NCI-H1694 (cell line): Measurements from ENCODE around the gene AKR1C2.
"Not testable (repeated sequence)": the region's sequence is repeated elsewhere in the genome, so short reads cannot be mapped to it uniquely, and the experiment has no call there.

Experiments used
- DNase-seq: peaks from one replicate; lab custom pipeline; 2025; lab: John Stamatoyannopoulos, UW

Gene AKR1C2

DNA sequence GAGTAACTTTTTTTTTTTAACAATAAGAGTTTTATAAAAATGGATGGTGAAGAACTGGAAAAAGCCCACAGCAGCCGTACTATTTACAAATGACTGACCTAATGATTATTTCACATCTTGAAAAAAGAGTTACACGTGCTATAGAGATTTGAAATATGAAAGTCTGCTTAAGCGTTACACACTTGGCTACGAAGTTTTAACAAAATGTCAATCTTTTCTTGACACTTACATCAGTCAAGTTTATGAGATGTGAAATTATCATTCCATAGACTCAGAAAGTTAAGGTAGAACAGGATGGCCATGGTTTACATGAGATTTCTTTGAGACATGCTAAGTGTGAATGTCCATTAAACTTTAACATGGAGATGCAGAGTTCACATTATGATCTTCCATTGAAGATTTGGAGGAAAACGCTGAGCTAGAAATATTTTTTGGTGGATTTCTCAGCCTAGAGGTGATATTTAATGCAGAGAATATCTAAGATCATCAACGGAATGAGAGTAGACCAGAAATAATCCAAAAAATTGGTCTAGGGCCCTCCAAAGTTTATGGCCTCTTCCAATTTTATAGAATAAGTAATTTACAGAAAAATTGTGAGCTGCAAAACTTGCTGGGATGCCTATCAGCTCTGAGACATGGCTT, 15.5 kb downstream of the AKR1C2 start:
- not testable (repeated sequence) for DNase-seq

GRCh38 chr10:4984971-4985594, 18.6 kb downstream of the AKR1C2 start:
- no peak for DNase-seq

GRCh38 chr10:4984223-4984622, 19.4 kb downstream of the AKR1C2 start:
- no peak for DNase-seq

GRCh38 chr10:4983615-4984216, 19.9 kb downstream of the AKR1C2 start:
- no peak for DNase-seq

- DNase-seq: no peak
Observed at GRCh38 chr10:4982764-4983226, 20.9 kb downstream of the AKR1C2 start.

- DNase-seq: no peak
Observed at GRCh38 chr10:4981722-4982471, 21.8 kb downstream of the AKR1C2 start.

DNA sequence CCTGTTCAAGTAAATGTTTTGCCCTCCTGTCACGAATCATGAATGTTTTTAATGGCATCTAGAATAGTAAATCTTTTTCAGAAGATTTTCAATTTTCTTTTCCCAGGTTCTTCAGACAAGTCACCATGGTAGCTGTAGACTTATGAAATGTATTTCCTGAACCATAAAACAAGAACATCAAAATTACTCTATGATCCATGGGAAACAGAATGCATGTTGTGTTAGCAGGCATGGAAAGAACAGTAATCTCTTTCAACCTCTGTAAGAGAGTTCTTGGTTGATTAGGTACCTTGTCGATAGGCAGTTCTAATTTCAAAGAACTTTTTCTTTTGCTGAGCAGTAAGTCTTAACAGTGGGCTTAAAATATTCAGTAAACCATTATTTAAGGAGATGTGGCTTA, 22.9 kb downstream of the AKR1C2 start:
- no peak for DNase-seq

DNA sequence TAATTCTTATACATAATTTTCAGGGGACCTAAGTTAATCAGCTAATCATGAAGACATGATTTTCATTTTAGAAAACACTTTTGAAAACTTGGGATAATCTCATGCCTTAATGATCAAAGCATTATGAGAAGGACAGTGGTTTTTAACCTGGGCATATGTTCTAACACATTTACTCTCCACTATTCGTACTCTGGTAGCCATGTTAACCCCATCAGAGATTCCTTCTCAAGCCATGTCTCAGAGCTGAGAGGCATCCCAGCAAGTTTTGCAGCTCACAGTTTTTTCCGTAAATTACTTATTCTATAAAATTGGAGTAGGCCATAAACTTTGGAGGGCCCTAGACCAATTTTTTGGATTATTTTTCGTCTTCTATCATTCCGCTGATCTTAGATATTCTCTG, 24.8 kb downstream of the AKR1C2 start:
- DNase-seq: no peak

GRCh38 chr10:4977025-4977424, 26.6 kb downstream of the AKR1C2 start:
- DNase-seq: no peak

DNA sequence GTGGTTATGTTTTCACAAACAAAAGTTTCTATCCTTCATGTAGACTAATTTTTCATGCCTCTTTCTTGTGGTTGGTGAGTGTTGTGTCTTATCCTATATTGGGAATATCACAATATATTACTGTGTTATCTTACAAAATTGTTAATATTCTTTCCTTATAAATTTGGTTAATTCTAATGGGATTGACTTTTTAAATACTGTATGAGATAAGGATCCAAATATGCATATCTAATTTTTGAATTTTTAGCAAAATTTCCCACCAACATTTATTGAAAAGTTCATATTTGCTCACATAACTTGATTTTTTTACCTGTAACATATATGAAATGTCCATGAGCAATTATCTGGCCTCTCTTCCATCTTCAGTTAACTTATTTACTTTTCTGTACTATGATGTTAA, 29.3 kb downstream of the AKR1C2 start:
- DNase-seq: not testable (repeated sequence)

GRCh38 chr10:4973294-4973693, 30.4 kb downstream of the AKR1C2 start:
- not testable (repeated sequence) for DNase-seq

DNA sequence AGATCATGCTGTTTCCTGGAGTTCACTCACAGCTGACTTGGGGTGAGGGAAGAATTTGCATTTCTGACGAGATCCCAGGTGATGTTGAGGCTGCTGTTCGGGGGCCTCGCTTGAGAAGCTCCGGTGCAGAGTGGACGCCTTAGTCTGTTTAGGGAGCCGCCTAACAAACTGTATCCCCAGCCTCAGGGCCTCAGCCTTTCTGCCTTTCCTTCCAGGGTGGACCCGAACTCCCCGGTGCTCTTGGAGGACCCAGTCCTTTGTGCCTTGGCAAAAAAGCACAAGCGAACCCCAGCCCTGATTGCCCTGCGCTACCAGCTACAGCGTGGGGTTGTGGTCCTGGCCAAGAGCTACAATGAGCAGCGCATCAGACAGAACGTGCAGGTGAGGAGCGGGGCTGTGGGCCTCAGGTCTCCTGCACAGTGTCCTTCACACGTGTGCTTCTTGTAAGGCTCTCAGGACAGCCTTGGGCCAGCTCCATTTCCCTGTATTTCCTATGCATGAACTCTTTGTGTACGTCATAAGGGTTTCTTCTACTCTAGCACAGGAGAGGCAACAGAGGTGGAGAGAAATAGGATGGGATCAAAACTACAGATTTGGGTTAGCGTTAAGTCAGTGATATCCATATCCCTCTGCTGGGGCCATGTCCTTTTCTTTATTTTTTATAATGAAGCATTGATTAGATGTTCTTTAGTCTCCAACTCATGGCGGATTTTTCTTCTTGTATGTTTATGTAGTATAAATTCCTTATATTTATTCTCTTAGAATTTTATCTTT, 31.1 kb downstream of the AKR1C2 start:
- not testable (repeated sequence) for DNase-seq

- not testable (repeated sequence) for DNase-seq
Observed at GRCh38 chr10:4970362-4970761, 33.3 kb downstream of the AKR1C2 start.

- DNase-seq: not testable (repeated sequence)
Observed at GRCh38 chr10:4969289-4969688, 34.4 kb downstream of the AKR1C2 start.

DNA sequence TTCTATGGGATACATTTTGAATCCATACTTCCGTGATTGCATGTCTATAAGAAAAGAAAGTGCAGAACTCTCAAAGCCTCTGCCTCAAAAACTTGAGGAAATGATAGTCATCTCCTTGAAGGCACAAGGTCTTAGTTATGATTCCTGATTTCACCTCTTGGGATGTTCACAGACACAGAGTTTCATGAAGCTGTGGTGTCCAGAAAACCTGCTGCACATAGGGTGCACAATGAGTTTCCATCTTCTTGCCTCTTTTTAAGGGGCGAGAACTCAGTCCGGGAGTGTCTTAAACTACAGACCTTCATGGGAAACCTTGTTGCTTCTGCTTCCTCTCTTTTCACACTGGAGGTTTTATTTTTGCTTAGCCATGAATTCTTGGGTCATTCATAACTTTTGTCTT, 36.5 kb downstream of the AKR1C2 start:
- DNase-seq: not testable (repeated sequence)

DNA sequence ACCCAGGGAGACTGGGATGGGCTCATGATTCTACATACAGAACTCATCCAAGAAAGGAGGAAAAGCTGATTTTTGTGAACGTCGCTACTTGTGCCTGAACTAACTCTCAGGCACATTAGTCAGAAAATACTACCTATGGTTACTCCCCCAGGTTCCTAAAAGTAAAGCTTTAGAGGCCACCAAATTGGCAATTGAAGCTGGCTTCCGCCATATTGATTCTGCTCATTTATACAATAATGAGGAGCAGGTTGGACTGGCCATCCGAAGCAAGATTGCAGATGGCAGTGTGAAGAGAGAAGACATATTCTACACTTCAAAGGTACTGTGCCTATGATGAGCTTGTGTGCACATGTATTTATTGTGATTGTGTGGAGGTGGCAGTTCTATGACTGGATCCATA, 37.9 kb downstream of the AKR1C2 start:
- DNase-seq: not testable (repeated sequence)

DNA sequence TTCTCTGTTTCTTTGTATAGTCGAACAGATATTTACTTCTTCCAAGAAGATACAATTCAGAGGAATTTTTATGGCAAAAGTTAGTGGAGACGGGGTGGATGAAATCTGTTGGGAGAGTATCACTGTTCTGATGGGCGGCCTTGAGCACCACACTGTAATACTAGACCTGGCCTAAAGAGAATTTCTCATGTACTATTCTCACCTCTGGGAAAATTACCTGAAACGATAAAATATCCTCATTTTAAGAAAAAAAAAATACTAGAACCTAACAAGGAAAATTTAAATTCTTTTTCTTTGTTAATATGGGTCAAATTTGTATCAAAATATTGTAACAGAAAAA, 39.9 kb downstream of the AKR1C2 start:
- DNase-seq: not testable (repeated sequence)

- DNase-seq: not testable (repeated sequence)
Observed at GRCh38 chr10:4962876-4963814, 40.5 kb downstream of the AKR1C2 start, which contains the start of gene AKR1C1. AKR1C1 (plus strand) TSS chr10:4963415; CDS start chr10:4963445, 30 bp downstream.

DNA sequence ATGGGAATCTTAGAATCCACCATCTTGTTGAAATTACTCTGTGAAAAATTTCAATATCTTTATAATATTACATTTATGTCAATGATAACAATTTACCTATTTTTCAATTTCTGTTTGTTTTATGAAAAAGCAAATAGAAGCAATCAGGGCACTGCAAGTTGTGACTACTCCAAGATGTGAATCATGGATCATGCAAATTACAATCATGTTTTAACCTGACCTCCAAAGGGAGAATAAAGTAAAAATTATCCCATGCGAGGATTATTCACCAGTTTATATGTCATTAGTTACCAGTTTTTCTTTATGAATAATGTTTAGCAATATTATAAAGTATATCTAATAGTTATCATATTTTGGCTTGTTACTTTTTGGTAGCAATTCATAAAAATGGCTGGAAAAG, 41.3 kb downstream of the AKR1C2 start:
- not testable (repeated sequence) for DNase-seq

DNA sequence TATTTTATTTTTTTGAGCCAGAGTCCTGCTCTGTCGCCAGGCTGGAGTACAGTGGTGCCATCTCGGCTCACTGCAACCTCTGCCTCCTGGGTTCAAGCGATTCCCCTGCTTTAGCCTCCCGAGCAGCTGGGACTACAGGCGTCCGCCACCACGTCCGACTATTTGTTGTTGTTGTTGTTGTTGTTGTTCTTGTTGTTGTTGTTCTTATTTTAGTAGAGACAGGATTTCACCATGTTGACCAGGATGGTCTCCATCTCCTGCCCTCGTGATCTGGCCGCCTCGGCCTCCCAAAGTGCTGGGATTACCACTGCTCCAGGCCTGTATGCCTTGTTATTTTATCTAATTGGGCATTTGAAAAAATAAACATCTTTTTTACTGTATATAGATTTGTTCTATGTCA, 42.1 kb downstream of the AKR1C2 start:
- DNase-seq: not testable (repeated sequence)
